ENCODE measurements around the gene GNA12.
"Not testable (repeated sequence)": the region's sequence is repeated elsewhere in the genome, so short reads cannot be mapped to it uniquely, and the experiment has no call there.

The GNA12 gene

DNA sequence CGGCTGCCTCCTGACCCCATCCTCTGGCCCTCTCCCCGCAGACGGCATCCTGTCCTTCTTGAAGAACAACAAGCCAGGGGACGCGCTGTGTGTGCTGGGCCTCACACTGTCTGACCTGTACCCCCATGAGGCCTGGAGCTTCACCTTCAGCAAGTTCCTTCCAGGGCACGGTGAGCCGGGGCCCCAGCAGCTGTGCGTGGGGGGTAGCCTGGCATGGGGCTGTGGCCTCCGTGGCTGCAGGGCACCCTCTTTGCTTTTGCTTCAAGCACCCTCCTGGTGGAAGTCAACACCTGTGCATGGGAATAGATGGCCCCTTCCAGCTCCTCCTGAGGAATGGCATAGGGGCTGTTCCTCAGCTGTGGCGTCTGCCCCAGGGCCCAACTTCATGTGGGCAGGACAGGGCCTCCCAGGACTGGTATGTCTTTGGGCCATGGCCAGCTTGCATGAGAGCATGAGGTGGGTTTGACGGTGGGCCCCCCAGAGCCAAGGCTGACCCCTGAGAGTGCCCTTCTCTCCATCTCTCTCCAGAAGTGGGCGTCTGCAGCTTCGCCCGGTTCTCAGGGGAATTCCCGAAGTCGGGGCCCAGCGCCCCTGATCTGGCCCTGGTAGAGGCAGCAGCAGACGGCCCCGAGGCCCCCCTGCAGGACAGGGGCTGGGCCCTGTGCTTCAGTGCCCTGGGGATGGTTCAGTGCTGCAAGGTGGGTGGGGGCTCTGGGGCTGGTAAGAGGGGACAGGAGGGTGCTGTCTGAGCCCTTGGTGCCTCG is 135.4 kb downstream of the GNA12 start:
- DNase-seq = no peak

DNA sequence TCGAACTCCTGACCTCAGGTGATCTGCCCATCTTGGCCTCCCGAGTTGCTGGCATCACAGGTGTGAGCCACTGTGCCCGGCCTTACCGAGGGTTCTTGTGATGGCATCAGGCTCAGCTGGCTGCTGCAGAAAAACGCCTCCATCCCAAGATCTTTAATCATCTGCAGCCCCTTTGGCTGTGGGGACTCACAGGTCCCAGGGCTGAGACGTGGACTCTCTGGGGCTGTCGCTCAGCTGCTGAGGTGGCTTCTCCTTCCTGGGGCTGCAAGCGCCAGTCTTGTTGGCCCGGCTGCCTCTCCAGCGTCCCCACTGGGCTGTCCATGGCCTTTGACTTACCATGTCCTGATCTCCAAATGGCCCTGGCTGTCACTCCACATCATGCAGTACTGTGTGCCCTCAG is 136.1 kb downstream of the GNA12 start:
- DNase-seq = no peak

DNA sequence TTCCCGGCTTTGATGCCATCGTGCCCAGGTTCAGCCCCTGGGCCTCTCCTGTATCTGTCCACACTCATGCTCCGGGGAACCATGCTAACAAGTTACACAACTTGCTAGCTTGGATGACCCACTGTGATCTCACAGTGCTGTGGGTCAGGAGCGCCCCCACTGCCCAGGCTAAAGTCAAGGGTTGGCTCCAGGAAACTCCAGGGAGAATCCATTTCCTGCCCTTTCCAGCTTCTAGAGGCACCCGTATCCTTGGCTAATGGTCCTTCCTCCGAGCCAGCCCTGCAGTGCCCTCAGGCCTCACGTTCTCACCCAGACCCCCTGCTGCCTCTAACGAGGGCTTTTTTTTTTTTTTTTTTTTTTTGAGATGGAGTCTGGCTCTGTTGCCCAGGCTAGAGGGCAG is 136.6 kb downstream of the GNA12 start:
- no peak for DNase-seq

DNA sequence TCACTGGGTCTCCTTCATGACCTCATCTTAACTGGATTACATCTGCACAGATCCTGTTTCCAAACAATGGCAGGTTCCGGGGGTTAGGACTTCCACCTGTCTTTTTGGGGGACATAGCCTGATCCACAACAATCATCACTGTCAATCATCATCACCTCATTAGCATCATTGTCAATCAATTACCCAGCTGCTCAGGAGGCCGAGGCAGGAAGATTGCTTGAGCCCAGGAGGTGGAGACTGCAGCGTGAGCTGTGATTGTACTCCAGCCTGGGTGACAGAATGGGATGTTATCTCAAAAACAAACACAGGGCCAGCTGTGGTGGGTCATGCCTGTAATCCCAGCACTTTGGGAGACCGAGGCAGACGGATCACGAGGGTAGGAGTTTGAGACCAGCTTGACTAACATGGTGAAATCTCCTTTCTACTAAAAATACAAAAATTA is 137.4 kb downstream of the GNA12 start:
- DNase-seq = no peak

DNA sequence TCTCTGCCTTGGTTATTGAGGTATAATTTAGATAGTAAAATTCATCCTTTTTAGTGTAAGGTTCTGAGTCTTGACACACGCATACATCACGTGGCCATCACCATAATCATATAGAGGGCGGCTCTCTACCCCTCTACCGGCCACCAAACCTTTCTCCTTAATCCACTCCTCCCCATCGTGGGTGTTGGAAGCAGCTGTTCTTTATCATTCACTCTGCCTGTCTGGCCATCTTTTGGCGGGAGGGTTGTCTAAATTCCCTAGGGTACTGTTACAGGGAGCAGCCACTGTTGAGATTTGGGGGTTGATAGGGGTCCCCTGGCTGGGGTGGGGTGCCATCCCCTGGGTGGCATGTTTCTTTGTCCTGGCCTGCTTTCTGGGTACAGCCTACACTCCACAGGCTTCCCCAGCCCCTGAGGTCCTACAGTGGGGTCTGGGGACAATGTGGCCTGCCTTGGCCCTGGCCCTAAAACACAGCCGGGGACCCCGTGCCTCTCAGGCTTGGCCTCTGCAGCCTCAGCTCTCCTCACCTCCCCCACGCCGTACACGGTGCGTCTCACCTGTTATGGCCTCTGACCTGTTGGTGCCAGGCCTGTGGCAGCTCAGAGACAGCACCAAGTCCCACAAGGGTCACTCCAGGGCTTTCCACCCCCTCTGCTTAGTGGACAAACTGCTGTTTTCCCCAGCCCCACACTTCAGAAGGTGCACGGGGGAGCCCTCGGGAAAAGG is 138.6 kb downstream of the GNA12 start:
- DNase-seq = no peak

DNA sequence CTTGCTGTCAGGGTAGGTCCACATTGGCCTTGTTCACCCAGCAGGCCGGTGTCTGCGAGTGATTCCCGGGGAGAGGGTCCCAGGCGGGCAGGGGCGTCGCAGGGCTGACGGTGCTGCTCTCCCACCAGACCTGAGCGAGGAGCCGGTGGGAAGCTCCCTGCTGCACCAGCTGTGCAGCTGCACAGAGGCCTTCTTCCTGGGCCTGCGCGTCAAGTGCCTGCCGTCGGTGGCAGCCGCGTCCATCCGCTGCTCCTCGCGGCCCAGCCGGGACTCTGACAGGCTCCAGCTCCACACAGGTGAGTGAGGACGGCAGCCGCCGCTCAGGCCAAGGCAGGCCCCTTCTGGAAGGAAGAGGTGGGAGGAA is 141.5 kb downstream of the GNA12 start:
- DNase-seq = no peak

DNA sequence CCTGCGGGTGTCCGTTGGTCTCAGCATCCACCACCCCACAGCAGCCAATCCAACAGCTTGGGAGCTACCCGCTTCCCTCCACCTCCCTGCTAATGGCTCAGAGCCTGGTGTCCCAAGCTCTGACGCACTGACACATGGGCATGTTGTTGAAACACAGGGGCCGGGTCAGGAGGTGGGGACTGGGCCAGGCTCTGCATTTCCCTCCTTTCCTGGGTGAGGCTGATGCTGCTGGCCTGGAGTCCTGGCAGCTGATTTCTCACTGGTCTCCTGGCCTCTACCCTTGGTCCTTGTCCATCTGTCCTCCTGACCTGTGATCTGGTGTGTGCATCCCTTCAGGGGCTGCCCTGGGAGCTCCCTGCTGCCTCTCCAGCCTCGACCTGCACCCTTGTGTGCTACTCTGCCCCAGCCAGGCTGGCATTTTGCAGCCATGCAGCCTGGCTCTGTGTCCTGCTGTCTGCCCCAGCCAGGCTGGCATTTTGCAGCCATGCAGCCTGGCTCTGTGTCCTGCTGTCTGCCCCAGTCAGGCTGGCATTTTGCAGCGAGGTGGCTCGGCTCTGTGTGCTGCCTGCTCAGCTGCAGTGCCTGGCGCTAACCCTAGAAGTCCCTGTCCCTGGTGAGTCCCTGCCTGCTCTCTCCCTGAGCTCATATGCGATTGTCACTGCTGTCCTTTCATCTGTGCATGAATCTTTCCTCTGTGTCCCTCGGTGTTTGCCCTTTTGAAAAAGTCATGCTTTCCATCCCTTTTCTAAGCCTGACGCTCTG is 142.1 kb downstream of the GNA12 start:
- DNase-seq = no peak

DNA sequence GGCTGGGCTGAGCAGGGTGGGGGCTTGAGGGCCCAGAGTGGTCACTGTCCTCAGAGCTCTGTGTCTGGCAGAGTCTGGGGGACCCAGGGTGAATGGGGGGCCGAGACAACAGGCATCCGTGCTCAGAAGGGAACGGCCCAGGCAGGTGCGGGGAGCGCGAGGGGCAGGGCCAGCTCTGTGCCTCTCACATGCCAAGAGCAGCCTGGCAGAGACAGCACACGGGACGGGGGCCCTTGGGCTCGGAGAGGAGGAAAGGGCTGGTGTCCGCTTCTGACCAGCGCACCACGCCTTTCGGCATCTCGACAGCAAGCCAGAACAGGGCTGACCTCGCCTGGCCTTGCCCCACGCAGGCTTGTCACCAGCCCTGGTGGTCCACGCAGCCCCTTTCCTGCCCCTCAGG is 142.7 kb downstream of the GNA12 start:
- no peak for DNase-seq

DNA sequence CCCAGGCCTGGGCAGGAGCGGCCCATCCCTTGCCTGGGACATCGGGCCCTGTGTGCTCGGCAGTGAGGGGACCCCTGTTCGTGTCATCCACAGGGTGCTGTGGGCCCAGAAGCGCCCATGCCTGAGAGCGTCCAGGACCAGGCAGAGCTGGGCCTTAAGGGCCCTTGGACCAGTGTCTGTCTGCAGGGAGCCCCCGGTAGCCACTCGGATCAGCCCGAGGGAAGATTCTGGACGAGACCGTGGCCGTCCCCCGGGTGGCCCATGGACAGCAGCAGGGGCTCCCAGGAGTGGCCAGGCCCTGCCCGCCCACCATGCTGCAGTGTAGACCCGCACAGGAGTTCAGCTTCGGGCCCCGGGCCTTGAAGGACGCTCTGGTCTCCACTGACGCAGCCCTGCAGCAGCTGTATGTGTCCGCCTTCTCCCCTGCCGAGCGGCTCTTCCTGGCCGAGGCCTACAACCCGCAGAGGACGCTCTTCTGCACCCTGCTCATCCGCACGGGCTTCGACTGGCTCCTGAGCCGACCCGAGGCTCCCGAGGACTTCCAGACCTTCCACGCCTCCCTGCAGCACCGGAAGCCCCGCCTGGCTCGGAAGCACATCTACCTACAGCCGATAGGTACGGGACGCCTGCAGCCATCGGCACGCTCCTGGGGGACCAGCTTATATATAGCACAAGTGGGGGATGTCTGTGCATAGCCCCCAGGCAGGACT is 143.8 kb downstream of the GNA12 start:
- DNase-seq = no peak

DNA sequence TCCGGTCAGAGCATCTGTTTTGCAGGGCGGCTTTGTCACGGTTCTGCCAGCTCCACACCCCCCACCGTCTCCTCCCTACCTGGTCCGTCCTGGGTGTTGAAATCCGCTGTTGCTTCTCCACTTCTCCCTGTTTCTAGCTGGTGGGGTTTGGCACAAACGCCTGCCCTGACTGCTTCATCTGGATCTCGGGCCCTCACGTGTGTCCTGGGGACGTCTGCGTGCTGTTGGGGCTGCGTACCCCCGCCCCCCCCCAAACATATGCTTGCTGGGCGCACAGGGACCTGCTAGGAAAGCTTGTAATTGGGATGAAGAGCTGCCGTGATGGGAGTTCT is 144.9 kb downstream of the GNA12 start:
- DNase-seq = no peak

DNA sequence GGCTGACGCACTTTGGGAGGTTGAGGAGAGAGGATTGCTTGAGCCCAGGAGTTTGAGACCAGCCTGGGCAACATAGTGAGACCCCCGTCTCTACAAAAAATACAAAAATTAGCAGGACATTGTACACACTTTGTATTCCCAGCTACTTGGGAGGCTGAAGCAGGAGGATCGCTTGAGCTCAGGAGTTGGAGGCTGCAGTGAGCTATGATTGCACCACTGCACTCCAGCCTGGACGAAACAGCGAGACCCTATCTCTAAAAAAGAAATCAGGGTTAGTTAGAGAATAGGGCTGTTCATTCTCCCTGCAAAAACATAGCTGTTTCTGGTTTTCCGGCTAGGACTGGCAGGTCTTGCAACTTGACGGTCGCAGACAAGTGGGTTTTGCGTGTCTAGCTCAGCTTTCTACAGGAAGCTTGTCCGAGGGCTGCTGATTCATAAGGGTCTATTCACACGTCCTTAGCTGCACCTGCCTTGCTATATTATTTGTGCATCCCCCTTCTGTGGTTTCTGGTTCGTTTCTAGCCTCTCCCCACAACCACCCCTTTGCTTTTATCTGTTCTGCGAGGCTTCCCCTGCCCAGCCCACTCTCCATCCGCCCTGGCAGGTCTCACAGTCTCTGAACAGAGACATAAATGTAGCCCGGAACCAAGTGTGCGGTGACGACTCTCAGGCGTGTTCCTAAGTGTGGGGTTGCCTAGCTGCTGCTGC is 145.4 kb downstream of the GNA12 start:
- DNase-seq = peak; percentile 24

DNA sequence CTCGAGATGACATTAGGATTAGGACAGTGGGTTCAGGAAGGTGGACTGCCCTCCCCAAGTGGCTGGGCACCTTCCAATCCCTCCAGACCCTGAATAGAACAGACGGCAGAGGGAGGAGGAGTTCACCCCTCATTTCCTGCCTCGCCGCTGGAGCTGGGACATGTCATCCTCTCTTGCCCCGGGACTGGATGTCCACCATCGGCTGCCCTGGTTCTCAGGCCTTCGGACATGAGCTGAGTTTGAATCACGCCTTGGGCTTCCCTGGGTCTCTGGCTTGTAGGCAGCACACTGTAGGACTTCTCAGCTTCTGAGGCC is 150.0 kb downstream of the GNA12 start:
- not testable (repeated sequence) for DNase-seq

DNA sequence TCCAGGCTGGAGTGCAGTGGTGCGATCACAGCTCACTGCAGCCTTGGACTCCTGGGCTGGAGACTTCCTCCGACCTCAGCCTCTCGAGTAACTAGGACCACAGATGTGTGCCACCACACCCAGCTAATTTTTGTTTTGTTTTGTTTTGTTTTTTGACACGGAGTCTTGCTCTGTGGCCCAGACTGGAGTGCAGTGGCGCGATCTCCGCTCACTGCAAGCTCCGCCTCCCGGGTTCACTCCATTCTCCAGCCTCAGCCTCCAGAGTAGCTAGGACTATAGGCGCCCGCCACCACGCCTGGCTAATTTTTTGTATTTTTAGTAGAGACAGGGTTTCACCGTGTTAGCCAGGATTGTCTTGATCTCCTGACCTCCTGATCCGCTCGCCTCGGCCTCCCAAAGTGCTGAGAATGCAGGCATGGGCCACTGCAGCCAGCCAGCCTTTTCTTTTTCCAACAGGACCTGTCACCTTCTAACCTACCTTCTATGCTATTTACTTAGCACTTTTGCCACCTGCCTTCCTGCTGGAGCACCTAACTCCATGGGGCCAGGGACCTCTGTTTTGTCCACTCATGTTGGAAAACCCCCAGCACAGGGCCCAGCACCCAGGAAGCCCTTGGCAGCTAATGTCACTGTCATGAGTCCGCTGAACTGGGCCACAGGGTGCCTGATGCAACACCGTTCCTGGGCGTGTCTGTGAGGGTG is 150.5 kb downstream of the GNA12 start:
- DNase-seq = not testable (repeated sequence)

DNA sequence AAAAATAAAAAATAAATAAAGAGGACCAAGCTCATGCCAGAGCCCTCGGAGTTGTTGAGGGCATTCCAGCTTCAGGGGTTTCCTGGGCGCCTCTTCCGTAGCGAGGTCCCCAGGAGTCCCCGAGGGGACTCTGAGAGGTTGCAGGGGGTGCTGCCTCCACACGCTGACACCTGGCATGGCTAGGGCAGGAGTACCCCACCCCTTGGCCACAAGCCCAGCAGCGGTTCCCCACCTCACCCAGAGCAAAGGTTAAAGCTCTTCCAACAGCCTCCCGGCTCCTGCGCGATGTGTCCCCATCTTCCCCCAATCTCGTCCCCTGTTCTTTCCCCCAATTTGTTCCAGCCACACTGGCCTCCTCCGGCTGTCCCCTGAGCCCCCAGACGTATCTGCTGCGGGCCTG is 151.6 kb downstream of the GNA12 start:
- no peak for DNase-seq

DNA sequence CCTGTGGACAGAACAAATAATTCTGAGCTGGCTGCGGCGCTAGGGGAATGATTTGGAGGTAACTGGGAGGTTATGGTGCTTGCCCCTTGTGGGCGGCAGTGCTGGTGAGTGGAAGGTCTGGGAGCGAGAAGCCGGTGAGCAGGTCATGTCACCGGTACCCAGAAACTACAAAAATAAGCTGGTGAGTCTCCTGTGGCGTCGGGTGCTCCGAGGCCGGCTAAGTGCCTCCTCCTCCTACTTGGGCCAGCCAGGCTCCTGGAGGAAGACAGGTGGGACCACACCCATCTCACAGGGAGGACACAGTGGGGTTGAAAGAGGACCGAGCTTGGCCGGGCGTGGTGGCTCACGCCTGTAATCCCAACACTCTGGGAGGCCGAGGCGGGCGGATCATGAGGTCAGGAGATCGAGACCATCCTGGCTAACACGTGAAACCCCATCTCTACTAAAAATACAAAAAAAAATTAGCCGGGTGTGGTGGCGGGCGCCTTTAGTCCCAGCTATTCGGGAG is 152.1 kb downstream of the GNA12 start:
- not testable (repeated sequence) for DNase-seq

DNA sequence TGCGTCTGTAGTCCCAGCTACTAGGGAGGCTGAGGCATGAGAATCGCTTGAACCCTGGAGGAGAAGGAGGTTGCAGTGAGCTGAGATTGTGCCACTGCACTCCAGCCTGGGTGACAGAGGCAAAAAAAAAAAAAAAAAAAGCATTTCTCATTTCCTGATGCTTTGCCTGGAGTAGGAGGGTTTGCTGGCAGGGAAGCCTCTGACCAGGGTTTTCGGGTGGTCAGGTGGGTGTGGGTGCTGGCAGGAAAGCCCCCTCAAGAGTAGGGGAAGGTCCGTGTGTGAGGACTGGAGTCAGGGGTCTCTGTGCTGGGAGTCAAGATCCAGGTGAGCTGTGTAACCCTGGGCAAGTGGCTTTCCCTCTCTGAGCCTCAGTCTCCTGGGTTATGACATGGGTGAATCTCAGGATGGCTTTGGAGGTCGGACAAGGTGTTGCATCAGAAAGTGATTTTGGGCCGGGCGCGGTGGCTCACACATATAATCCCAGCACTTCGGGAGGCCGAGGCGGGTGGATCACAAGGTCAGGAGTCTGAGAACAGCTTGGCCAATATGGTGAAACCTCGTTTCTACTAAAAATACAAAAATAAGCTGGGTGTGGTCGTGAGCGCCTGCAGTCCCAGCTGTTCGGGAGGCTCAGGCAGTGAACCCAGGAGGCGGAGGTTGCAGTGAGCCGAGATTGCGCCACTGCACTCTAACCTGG is 152.9 kb downstream of the GNA12 start:
- DNase-seq = no peak

DNA sequence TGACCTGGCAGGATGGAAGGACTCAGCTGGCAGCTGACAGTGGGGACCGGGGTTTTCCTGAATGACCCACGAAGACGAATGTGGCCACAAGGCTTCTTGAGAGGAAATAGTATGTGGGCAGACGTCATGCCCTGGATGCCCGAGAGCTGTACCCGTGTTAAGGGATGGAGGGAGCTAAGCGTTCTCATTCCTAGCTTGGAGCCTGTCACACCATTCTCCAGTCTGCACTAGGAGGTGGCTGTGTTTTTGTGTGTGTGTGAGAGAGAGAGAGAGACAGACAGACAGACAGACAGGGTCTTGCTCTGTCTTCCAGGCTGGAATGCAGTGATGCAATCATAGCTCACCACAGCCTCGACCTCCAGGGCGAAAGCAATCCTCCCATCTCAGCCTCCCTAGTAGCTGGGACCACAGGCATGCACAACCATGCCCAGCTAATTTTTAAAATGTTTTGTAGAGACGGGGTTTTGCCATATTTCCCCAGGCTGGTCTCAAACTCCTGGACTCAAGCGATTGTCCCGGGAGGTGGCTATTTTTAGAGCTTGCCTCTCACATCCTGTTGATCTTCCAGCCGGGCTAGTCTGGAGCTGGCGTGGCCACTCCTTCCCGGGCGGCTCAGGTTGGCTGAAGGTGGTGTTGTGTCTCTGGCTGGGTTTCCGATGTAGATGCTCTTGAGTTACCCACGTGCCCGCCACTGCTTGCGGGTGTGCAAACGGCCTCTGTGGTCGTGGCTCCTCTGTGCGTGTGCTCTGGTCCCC is 154.0 kb downstream of the GNA12 start:
- DNase-seq = no peak

DNA sequence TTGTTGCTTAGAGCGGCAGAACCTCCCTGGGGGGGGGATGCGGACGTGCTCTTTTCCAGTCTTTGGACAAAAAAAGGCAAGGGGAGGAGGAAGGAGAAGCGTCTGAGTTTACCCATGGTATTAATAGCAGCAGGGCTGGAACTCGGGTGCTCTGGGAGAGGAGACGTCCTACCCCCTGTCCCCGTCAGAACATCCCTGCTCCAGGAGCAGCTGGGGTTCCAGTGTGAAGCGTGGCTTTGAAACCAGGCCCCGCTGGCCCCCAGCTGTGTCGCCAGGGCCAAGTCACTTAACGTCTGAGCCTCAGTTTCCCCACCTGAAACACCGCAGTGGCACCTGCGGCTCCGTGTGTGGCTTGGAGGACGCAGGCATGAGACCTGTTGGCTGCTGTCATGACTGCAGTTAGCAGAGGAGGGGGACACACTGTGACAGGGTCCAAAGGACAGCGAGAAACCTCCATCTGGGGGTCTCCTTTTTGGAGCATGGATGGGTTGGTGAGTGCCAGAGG is 154.7 kb downstream of the GNA12 start:
- no peak for DNase-seq

DNA sequence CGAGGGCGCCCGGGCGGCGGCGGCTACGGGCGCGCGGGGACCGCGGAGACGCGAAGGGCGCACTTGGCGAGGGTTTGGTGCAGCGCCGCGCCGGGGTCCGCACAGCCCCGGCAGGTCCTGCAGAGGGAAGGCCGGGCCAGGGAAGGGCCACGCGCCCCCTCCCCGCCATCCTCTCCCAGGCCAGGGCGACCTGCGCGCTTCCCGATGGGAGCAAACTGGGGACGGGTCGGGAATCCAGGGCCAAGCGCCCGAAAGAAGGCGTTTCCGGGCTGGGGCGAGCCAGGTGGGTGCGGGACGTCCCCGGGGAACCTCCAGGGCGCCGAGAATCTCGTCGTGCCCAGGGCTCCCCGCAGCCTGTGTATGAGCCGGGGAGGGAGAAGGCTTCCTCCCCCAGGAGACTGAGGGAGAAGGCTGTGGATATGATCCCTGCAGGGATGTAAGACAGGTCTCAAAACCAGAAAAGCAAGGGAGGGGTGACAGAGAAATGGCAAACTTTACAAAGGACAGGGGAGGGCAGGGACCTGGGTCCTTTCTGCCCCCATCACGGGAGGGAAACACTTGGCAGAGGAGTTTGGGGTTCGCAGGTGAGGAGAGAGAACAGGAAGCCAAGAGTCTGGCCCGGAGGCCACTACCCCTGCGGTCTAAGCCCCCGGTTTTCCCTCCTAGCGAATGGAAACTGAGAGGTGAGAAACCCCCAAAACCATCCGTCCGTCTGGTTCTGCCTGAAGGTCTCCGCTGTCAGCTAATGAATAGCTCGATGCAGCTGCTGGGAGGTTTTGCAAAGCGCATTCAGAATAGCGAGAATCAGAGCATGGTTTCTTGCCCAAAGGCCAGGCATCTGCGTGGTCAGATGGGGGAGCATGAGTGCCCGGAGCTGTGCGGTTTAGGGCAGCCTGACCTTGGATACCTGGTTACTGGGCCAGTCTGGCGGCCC is 155.4 kb downstream of the GNA12 start:
- DNase-seq = no peak

All from NCI-H1092 (cell line).